ENCODE measurements around the gene CYP1A2.
A peak's percentile ranks its signal among the peaks of the same experiment; 100 is the strongest.
"Not testable (repeated sequence)": the region's sequence is repeated elsewhere in the genome, so short reads cannot be mapped to it uniquely, and the experiment has no call there.

The CYP1A2 gene

DNA sequence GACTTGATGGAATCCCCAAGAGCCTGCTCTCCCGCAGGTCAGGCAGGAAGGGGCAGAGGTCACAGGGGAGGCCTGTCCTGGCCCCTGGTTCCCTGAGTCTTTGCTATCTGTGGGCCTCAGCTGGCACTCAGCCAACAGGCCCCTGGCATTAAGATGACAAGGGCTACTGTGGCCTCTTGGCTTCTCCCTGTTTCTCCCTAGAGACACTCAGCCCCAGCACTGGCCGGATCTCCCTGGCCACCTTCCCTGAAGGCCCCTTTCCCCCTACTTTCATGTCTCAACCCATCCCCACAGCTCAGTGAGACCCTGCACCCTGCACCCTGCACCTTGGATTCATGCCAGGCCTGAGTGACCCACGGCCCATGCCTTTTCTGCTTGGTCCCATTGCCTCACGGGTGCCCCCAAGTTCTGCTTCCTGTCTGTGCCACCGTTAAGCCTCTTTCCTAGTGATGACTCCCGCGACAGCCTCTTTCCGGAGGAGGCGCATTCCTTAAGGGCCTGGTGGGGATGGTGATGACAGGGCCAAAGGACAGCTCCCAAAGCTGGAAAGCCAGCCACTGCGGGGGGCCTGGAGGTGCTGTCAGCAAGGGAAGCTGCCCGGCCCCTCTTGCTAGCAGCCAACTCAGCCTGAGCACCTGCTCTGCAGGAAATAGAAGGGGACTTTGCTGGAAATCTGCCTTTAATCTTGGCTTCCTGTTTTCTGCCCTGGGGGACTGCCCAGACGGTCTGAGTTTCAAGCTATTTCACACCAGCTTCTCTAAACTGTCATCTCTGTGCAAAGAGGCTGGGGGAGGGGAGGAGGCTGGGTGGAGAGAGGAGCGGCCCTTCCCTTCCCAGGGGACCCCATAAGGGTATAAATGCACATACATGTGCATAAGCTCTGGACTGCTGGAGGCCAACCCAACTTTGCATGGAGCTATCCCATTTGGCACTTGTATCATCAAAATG is 28.4 kb downstream of the CYP1A2 start:
- DNase-seq: peak; percentile 76

DNA sequence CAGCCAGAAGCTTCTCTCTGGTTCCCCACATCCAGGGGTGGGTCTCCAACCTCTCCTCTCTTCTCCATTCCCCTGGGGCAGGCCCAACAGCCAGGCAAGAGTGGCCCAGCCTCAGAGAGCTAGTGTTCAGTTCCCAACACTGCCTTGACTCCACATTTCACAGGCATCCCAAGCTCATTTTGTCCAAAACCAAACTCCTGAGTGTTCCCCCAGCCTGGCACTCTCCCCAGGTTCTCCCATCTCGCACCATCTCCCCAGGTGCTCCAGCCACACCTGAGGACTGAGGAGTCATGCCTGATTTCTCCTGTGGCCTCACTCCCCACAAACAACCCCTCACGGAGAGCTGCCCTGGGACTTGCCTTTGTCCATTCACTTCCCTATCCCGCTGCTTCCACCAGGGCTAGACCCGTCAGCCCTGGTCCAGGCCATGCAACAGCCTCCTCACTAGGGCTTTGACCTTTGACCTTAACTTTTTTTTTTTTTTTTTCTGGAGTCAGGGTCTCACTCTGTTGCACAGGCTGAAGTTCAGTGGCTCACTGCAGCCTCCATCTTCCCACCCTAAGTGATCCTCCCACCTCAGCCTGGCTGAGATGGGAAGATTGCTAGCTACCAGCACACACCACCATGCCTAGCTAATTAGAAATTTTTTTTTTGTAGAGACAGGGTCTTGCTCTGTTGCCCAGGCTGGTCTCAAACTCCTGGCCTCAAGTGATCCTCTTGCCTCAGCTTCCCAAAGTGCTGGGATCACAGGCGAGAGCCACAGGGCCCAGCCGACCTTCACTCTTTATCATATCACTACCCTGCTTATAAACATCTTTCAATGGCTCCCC is 29.3 kb downstream of the CYP1A2 start:
- no peak for DNase-seq

DNA sequence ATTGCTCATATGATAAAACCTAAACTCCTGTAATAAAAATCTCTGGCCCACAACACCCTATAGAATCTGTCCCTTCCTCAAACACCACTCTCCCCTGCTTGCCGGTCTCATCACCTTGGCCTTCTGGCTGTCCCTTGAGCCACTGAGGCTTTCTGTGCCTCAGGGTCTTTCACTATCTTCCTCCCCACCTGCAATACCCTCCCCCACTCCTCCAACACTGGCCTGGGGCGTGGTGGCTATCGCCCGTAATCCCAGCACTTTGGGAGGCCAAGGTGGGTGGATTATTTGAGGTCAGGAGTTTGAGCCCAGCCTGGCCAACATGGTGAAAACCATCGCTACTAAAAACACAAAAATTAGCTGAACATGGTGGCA is 29.9 kb downstream of the CYP1A2 start:
- no peak for DNase-seq

DNA sequence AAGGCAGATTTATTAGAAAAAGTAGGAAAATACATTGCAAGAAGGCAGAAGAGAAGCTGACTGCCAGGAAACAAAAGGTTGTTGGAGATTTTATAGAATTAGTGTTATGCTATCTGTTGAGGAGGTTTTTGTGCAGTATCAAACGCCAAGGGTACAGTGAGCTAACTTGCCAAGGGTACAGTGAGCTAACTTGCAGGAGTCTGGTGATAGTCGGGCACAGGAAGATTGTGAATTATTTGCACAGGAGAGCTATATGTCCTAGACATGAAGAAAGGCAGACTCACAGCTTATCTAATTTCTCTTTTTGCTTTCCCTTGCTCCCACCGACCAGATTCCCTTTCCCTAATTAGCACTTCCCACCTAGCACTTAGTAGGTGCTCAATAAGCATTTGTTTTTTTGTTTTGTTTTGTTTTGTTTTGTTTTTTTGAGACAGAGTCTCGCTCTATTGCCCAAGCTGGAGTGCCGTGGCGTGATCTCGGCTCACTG is 30.6 kb downstream of the CYP1A2 start:
- no peak for DNase-seq

DNA sequence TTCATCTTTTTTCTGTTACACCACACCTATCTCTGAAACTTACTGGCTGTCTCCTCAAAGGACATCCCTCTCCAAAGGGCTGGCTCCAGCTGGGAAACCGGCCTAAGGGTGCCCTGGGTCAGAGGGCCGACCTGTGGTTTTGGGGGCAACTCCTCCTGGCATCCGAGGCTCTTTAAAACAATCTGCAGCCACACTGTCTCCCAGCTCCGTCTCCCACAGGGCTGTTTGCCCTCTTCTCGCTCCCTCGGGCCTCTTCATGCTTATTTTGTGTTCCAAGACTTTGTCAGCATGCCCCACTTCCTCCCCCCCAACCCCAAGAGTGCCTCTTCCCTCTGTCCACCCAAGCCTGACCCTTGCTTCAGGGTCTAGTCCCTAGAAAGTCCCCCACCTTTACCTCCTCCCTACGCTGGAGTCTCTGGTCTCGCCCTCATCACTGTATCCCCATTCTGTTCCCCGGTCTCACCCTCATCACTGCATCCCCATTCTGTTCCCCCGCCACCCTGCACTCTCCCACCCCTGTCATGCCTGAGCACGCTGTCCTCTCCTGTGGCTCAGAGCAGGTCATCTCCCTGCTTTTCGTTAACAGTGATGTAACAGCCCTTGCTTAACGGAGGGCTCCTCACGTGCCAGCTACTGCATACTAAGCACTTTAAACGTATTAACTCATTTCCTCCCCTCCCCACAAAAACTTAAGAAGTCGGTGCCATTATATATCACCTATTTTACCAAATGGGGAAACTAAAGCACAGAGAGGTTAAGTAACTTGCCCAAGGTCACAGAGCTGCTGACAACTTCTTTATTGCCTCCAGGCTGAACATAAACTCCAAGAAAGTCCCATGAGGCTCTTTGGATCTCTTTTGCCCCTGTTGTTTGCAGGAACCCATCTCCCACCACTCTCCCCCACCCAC is 32.1 kb downstream of the CYP1A2 start:
- no peak for DNase-seq

DNA sequence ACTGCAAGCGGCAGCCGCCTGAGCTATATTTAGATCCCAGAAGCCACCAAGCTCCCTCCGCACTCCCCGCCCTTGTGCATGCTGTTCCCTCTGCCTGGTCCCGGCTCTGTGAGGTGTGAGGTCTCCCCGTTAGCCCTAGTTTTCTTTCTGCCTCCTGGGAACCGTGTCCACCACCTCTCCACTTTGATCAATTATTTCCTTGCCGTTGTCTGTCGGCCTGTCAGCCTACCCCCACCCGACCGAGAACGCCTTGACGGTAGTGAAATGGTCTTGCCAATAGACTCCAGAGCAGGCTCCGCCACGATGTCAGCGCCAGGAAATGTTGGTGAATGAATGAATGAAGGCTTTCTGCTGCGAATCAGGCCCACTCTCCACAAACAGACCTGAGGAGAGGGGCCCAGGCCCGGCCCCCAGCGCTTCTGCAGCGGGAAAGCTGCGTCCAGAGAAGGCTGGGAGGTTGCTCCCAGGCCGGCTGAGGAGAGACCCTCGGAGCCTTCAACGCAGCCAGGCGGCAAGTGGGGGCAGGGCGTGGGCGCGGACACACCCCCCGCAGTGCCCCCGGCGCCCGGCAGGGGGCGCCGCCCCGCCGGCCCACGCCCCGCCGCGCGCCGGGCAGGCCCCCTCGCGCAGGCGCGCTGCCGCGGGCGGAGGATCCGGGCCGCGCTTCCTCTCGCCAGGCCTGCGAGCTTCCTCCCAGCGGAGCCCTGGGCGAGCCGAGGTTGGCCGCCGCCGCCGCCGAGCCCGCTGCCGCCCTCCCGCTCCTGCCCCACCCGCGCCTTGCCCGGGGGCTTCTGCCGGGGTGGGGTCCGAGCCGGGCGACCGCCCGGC is 33.0 kb downstream of the CYP1A2 start, which contains the start of gene CSK:
Gene CSK, plus strand, starts transcription at position 650 of the 828 bp plus-strand sequence. CDS start 16,218 bp downstream, outside the sequence.
- peak; percentile 73 for DNase-seq

DNA sequence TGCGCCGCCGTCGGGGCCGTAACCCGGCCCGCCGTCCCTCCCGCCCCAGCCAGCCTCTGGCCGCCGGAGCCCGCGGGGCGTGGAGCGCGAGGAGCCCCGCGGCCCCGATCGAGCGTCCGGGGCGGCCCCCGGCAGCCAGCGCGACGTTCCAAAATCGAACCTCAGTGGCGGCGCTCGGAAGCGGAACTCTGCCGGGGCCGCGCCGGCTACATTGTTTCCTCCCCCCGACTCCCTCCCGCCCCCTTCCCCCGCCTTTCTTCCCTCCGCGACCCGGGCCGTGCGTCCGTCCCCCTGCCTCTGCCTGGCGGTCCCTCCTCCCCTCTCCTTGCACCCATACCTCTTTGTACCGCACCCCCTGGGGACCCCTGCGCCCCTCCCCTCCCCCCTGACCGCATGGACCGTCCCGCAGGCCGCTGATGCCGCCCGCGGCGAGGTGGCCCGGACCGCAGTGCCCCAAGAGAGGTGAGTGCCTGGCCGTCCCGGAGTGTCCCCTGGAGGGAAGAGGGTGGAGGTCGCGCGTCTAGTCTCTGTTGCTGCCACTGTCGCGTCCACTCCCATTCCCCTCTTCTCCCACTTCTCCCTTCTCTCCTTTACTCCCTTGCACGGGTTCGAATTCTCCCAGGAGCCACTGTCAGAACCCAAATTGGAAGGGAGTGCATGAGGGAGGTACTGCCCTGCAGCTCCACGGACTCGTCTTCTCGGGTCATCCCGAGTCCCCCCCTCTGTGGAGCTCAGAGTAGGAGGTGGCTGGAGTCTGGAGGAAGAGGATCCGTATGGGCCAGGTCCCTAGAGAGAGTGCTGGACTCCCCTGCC is 33.8 kb downstream of the CYP1A2 start:
- DNase-seq: no peak

DNA sequence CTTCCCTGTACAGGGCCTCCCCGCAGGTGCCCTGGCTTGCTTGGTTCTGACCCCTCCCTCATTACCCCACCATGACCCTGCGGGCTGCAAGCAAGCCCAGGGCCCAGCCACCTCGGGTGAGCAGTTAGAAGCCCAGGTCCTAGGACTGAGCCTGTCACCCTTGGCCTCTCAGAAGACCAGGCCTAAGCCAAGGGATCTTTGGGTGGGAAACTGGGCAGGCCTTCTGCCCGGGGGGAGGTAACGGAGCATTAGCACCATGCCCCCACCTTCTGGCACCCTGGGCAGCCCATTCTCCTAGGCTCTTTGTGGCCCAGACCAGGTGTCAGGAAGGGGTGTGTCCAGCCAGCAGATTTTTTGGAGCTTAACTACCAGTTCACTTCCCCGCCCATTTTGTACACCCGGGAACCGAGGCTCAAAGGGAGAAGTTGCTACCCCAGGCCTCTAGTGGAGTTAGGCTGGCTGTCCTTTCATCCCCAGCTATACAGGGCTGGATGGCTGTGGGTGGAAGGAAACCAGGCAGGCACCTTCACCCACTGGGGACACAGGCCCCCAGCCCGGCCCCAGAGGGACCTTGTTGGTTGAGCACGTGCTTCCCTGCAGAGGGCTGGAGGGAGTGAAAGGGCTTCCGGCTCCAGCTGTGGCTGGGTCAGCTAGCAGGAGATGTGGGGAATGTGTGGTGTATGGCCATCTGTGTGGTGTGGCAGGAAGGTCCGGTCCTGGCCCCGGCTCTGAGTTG is 34.6 kb downstream of the CYP1A2 start:
- no peak for DNase-seq

DNA sequence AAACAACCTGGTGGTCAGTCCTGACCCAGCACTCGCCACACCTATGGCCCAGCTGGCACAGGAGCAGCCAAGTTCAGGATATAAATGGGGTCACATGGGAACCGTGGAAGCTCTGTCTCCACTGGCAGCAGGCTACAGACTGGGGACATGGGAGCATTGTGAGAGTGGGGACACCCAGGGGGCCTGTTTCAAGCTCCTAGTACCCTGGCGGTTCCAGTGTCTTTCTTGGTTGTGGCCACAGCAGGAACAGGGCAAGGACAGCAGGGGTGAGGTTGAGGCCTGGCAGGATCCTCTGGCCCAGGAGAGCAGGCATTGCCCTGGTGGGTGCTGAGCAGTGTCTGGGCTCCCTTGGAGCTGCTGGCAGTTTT is 35.1 kb downstream of the CYP1A2 start:
- no peak for DNase-seq

DNA sequence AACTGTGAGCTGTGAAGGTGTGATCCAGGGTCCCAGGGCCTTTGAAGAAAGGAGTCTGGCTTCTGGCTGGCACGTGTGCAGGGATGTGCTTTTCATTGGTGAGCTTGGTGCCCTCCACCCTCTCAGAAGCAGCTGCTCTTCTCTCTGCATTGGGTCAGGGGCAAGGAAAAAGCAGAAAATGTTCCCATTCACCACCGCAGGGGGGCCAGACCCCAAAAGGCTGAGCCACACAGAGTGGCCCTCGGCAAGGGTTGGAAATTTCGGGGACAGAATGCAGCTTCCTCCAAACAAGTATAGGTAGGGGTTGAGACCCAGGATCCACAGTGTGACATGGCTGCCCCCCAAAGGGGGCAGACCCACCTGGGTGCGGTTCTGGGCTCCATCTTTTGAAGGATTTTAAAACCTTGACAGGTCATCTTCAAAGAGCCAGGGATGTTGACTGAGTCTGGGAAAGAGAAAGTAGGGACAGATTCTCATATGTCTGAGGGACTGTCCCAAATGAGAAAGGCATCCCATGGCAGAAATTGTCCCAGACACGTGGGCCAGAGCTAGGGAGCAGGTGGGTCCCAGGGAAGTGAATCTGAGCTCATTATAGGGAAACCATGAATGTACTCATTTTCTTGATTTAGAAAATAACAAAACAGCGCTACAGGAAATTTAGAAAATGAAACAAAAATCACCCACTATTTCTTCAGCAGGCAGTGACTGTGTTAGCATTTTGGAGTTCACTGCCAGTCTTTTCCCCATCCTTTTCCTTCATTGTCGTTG is 36.0 kb downstream of the CYP1A2 start:
- no peak for DNase-seq

DNA sequence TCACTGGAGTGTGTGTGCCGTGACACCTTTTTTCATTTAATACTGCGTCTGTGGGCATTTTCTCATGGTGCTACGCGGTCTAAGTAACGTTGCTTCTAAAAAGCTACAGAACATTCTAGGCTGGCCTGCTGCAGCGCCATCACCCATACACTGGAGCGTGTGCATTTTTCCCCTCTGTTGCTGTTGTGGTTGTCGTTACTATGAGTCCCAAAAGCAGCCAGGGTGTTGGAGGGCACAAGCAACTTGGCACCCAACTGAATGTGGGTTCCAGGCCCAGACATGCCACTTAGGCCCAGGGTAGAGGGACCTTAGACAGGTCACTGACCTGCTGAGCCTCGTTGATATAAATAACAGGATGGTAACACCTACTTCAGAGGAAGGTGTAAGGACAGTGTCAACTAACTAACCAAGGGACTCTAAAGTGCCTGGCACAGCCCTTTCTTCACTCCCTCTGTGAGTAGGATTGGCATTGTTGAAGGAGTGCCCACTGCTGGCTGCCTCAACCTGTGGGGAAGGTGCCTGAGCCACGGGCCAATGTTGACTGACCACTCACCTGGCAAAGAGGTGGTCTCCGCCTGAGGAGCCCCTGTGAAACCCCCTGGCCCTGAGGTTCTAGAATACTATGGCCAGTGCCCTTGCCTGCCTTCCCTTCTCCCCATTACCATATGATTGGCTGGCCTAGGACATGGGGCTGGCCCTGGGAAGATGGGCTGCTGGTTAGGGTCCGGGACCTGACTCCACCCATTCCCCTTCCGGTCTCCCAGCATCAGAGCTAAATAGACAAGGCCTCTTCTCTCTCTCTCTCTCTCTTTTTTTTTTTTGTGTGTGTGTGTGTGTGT is 36.8 kb downstream of the CYP1A2 start:
- no peak for DNase-seq

DNA sequence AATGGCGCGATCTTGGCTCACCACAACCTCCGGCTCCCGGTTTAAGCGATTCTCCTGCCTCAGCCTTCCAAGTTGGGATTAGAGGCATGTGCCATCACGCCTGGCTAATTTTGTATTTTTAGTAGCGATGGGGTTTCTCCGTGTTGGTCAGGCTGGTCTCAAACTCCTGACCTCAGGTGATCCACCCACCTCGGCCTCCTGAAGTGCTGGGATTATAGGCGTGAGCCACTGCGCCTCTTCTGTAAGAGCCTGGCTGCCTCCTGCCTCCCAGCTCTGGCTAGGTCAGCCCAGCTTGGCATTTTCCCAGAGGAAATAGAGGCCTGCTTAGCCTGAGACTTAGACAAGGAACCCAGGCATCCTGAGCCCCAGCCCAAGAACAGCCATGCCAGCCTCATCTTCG is 37.4 kb downstream of the CYP1A2 start:
- not testable (repeated sequence) for DNase-seq

DNA sequence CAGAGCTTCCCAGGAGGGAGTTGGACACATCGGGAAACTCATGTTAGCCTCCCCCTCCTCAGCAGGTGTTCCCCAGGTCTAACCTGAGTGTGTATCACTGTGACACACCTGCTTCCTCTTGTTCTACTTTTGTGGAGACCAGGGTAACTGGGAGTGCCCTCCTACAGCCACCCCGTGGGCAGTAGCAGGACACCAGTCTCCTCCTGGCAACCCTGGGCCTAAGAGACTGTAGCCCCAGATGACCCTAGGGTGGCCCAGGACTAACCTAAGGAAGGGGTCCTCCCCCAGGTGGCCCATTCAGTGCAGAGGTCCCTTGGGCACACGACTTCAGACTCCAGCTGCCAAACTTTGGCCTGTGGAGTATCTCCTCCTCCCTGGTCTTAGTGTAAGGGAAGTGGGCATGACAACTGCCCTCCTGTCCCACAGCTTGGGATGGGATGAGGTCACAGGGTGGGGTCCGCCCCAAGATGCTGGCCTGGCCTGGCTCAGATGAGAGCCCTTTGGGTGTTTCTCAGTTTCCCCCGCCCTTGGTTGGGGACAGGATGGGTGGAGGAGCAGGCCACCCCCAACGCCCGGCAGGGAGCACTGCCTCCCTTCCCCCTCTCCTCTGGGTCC is 38.0 kb downstream of the CYP1A2 start:
- no peak for DNase-seq

DNA sequence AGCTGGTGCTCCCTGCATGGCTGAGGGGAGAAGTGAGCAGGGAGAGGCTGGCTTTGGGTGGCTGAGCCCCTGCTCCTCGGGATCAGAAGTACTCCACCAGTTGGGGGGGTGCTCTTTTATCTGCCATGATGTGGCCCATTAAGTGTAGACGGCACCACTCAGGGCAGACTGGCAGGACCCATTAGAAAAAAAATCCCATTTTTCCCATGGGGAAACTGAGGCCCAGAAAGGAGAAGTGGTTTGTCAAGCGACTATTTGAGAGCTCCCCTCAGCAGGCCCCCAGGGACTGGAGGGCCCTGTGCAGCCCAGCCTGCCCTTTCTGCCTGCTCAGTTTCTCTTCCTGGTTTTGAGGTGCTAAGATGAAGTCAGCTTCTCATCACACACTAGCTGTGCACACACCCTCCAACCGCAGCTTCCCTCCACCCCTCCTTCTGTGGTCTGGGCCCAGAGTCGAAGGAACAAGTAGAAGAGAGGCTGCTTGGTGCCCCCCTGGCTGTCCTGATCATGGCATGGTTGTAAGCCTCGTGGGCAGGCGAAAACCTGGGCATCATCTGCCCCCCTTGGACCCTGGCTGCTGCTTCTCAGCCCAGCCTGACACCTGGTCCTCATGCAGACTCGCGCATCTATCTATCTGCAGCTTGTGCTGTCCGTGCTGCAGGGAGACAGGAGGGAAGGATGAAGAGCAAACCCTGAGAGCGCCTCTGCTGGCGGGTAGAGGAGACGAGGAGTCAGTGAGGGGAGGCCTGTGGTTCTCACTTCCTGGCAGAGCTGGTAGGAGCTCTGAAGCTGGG is 38.8 kb downstream of the CYP1A2 start:
- peak; percentile 66 for DNase-seq

DNA sequence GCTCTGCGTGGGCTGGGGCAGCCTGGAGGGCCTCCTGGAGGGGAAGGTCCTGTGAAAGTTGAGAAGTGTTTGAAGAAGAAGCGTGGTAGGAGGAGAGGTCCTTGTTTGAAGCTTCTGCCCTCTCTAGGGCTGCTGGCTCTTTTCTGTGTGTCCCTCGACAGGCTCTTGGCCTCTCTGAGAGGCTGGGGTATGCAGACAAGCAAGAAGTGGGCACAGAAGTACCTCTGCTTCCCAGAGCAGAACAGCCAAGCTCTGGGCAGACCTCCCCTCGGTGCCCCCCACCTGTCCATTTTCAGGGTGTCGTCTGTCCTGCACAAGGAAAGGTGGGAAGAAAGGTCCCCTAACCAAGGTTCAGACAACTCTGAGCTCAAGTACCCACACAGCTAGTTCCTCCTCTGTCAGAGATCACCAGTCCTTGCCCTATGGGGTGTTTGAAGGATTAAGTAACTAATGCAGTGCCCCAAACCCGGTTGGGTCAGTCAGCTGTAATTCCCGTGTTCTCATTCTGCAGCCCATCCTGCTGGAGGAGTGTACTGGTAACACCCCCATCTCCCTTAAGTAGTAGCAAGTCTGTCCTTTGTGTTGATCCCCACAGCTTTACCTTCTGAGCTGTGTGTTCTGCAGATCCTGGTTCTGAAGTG is 39.5 kb downstream of the CYP1A2 start:
- no peak for DNase-seq

DNA sequence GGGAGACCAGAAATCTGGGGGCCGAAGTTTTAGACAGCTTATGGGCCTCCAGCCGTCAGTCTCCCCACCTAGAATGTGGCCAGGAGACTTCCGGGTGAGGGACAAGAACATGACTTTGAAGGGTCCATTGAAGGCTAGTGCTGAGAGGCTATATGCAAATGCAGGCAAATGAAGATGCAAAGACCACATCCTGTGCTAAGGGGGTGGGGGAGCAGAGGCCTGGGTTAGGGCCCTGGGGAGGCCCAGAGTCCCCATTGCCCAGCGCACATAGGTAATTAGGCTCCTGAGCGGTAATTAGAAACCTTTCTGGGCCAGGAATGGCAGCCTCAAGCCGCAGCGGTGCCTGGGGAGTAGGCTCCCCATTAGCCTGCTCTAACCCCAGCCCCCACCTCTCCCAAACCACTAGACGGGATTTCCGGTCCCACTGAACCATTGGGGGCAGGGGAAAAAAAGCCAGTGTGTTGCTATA is 40.1 kb downstream of the CYP1A2 start:
- no peak for DNase-seq
